ENCODE results near the gene CYP2C8. TPM values are rescaled to one million over a fixed set of nuclear protein-coding genes. Genes with fewer than 3 reads are reported as not detected.
A peak's percentile ranks its signal among the peaks of the same experiment; 100 is the strongest.
"Not testable (repeated sequence)": the region's sequence is repeated elsewhere in the genome, so short reads cannot be mapped to it uniquely, and the experiment has no call there.

Gene CYP2C8
- not detected in 2 replicates for total RNA-seq (2014; rRNA removed)
- polyA plus RNA-seq (2012), result not detected

DNA sequence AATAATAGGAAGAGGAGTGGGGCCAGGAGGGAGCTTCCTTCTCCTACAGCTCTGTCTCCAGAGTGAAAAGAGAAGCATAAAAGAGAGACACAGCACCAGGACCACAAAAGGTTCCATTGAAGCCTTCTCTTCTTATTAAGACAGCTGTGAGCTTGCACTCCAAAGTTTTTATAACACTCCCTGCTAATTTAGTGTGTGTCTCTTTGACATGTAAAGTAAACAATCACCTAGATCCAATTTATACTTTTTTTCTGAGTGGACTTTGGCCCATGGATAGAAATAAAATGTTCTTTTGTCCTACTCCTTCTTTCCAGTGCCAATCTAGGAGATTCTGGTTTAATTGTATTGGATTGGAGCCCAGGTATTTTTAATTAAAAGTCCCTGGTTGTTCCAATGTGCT lies at the start of gene CYP2C8:
TSS of gene CYP2C8 (minus strand) at position 212 of the 400 bp plus-strand sequence. CDS start at position 117, 95 bp downstream.
- no peak for DNase-seq (ENCODE audit: low read depth)

DNA sequence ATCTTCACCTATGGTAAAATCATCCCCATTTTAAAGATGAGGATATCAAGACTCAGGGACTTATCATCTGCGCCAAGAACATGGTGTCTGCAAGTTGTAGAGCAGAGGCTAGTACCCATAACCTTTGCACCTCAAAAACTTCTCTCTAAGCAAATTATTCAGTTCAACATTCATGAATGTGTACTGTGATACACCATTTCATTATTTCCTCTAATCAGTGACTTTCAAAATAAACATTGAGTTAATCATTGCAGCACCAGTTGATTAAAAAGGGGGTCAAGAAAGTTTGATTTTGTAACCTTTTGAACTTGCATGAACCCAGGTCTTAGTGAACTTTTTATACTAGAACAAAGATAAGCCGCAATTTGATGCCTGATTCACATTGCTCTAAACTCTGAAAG lies 47.6 kb upstream of the CYP2C8 start:
- no peak for DNase-seq (ENCODE audit: low read depth)

DNA sequence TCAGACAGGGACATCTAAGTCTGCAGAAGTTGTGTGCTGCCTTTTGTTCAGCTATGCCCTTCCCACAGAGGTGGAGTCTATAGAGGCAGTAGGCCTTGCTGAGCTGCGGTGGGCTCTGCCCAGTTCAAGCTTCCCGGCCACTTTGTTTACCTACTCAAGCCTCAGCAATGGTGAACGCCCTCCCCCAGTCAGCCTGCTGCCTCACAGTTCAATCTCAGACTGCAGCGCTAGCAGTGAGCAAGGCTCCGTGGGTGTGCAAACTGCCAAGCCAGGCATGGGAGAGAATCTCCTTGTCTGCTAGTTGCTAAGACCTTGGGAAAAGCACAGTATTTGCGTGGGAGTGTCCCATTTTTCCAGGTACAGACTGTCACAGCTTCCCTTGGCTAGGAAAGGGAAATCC lies 41.5 kb upstream of the CYP2C8 start:
- not testable (repeated sequence) for DNase-seq (ENCODE audit: low read depth)

DNA sequence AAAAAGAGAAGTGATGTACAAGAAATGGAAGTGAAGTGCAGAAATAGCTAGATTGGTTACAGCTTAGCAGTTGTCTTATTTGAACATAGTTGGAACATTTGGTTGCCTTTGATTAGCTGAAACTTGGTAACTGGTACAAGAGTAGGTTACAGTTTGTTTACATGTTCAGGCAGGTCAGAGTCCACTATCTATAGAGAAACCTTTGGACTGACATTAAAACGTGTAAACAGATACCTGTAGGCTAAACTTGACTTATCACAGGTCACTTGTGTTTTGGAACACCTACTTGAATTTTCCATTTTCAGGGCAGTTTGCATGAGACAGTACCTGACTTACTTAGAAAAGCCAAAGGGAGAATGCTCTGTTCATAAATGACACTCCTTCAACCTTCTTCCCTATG lies 28.5 kb upstream of the CYP2C8 start:
- DNase-seq (ENCODE audit: low read depth), result no peak

DNA sequence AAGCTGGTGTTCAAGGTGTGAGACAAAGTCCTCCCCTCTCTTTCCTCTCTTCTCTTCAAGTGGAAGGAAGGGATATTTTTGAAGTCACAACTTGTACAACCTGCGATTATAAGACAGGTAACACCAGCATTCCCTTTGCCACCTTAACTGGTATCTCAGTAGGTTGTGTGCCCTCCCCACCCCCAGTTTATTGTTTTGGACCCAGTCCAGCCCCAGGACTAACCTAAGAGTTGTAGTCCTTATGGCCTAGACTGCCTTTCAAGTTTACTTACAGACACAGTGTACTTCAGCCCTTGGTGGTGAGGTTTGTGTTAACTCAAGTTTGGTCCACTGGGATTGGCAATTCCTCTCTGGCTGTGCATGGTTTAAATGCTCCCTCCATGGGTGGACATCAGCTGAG lies 26.8 kb upstream of the CYP2C8 start:
- no peak for DNase-seq (ENCODE audit: low read depth)

DNA sequence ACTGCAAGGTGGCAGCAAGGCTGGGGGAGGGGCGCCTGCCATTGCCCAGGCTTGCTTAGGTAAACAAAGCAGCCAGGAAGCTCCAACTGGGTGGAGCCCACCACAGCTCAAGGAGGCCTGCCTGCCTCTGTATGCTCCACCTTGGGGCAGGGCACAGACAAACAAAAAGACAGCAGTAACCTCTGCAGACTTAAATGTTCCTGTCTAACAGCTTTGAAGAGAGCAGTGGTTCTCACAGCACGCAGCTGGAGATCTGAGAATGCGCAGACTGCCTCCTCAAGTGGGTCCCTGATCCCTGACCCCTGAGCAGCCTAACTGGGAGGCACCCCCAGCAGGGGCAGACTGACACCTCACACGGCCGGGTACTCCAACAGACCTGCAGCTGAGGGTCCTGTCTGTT lies 10.3 kb upstream of the CYP2C8 start:
- not testable (repeated sequence) for DNase-seq (ENCODE audit: low read depth)

DNA sequence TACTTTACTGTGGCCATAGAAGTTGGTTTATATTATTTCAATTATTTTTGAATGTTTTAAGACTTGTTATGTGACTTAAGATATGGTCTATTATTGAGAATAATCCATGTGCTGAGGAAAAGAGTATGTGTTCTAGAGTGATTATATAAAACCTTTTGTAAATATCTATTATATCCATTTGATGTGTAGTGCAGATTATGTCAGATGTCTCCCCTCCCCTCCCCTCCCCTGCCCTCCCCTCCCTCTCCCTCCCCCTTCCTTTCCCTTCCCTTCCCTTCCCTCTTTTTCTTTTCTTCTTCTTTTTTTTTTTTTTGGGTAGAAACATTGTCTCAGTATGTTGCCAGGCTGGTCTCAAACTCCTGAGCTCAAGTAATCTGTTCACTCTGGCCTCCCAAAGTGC lies 8.3 kb upstream of the CYP2C8 start:
- DNase-seq (ENCODE audit: low read depth), result no peak

DNA sequence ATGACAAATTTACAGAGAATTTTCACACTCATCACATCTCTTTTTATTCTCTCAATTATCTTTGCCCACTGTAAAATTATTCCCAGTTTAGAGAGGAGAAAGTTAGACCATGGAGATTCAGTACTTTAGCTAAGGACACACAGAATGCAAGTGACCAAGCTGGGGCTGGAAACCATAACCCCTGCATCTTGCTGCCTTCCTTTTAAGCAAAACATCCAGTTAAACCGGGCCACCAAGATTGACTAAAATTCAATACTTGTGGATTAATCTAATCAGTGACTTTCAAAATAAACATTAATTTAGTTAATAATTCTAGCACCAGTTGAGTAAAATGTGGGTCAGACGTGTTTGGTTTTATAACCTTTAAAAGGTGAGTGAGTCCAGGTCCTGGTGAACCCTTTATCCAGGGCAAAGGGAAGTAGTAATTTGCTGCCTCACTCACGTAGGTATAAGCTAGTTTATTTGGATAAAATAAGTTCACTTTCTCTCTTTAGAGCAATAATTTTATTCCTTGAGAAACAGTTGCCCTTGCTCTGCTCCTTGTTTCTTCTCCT lies 1.9 kb upstream of the CYP2C8 start:
- DNase-seq (ENCODE audit: low read depth), result no peak

DNA sequence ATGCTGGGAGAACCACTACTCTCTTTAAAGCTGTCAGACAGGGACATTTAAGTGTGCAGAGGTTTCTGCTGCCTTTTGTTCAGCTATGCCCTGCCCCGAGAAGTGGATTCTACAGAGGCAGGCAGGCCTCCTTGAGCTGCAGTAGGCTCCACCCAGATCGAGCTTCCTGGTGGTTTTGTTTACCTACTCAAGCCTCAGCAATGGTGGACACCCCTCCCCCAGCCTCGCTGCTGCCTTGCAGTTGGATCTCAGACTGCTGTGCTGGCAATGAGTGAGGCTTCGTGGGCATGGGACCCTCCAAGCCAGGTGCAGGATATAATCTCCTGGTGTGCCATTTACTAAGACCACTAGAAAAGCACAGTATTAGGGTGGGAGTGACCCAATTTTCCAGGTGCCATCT lies 5.2 kb downstream of the CYP2C8 start:
- DNase-seq (ENCODE audit: low read depth), result not testable (repeated sequence)

DNA sequence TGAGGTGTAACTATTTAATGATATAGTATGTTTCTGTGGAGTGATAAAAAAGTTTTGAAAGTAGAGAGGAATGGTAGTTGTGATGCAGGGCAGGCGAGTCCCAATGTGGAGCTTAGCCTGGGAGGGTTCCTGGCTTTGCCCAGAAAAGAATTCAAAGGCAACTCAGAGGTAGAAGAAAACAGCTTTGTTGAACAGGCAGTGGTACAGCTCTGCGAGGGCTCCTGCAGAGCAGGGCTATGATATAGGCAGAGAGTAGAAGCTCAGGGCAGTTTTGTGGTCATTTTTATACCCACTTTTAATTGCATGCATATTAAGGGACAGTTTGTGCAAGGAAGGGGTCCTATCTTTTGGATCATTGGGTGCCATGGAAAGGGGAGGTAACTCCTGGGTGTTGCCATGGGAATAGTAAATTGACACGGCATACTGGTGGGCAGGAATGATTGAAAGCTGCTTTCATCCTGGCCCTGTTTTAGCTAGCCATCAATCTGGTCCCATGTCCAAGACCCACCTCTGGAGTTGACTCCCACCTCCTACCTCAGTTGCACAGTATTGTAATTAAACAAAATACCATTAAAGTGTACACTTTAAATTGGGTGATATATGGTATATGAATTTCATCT lies 12.4 kb downstream of the CYP2C8 start:
- no peak for DNase-seq (ENCODE audit: low read depth)

DNA sequence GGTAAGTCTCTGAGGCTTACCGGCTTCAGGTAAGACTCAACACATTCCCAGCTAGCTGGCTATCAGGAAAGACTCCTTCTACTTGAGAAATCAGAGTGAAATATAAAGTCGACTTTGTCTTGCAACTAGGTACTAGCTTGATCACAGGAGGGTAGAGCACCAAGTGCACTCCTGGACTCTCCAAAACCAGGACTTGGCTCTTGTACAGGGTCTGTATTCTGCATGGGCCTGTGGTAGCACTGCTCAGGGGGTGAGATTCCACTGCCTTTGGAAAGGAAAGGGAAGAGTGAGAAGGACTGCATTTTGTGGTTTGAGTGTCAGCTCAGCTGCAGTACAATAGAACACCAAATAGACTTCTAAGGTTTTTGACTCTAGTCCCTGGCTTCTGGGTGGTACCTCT lies 19.4 kb downstream of the CYP2C8 start:
- no peak for DNase-seq (ENCODE audit: low read depth)

DNA sequence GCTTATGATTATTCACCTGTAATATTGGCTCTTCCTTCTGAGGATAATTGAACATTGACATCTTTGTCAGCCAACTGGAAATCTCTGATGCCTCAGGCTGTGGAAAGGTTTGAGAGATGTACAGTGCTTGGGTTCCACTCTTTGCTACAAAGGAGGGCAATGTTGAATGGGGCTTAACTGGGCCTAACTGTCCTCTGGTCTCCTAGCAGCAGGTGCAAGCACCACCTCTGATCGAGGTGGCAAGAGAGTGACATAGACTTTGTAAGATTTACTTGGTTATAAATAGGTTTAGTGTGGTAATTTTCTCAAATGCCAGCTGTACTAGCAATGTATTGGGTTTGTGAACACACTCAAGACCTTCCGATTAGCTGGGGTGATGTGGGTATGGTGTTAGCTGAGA lies 21.1 kb downstream of the CYP2C8 start:
- DNase-seq (ENCODE audit: low read depth), result no peak

DNA sequence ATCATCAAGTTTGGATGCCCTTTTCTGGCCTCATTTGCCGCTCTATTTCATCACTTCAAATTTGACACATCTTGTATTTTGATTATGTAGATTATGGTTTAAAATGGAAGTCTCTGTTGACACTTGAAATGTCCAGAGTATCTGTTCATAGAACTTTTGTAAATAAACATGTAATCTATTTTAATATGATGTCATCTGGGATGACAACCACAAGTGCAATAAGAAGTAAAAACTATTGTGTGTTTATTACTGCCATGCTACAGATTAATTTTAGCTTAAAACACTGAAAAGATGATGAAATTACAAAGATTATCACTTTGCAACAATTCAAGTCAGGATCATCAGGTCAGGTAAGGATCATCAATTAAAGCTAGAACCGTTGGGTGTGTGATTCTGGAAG lies 30.0 kb downstream of the CYP2C8 start:
- no peak for DNase-seq (ENCODE audit: low read depth)

DNA sequence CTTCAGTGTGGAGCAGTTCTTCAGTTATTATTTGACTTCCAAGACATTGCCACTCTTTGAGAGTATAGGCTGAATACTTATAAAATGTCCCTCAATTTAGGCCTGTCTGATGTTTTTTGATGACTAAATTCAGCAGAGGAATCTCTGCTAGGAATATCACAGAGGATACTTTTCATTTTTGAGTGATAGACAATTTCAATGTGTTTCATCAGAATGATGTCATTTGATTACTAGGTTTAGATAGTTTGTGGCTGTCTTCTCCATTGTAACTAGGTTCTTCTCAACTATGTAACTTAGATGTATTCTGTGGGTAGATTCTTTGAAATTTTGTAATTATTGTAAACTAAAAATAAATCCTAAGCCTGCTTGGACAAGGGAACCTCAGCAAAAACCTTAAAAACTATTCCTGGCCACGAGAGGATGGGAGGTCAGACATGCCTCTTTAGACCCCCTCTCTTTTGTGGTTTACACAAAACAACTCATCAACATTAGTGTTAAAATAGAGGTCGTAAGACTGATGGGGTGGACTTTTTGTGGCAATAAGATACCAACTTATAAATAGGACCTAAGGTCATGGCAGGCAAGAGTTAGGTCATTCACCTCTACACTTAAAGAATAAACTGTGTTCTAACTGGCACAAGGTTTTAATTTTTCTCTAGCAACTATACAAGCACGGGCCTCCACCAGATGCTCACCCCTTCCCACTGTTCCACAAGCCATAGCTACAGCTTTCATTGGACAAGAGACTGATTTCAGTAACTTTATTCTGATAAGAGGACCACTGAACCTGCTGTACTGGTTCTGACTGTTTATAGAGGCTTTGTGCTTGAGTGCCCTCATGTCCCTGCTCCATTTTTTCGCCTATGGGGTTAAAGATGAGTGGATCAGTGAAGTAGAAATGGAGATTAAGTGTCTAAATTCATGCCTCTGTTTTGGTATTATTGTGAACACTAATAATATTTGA lies 33.7 kb downstream of the CYP2C8 start:
- no peak for DNase-seq (ENCODE audit: low read depth)

DNA sequence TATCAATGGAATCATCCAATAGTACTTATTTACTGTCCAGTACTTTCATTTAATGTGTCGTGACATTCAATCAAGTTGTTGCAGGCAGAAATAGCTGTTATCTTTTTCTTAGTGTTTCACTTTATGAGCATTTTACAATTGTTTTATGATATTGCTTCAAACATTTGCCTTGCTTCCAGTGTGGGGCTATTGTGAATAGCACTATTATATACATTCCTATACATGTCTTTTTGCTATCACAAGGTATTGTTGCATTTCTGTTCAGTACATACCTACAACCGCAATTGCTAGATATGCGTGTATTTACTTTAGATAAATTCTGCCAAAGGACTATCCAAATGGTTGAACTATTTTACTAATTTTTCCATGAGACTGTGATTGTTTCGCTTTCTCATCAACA lies 34.9 kb downstream of the CYP2C8 start:
- DNase-seq (ENCODE audit: low read depth), result no peak

DNA sequence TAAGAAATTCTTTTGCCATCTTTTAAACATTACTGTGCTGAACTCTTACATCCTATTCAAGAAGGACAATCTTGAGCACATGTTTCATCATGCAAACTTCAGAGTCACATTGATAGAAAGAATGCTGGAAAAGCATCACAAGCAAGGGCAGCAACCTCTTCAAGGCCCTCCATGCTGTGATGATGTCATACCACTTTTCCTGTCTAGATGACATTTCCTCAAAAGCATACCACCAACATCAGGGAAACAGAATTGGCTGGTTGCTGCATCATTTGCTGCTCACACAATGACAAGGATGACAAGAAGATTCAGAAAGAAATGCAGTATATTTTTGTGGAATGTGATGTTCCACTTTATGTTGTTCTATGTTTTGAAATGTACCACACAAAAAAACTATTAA lies 37.6 kb downstream of the CYP2C8 start:
- DNase-seq (ENCODE audit: low read depth), result no peak

DNA sequence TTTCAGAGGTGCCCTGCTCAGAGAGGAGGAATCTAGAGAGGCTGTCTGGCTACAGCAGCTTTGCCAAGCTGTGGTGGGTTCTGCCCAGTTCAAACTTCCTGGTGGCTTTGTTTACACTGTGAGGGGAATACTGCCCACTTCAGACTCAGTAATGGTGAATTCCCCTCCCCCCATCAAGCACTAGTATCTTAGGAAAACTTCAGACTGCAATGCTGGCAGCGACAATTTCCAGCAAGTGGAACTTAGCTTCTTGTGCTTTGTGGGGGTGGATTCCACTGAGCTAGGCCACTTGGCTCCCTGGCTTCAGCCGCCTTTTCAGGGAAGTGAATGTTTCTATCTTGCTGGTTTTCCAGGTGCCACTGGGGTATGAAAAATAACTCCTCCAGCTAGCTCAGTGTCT lies 42.8 kb downstream of the CYP2C8 start:
- DNase-seq (ENCODE audit: low read depth), result no peak

DNA sequence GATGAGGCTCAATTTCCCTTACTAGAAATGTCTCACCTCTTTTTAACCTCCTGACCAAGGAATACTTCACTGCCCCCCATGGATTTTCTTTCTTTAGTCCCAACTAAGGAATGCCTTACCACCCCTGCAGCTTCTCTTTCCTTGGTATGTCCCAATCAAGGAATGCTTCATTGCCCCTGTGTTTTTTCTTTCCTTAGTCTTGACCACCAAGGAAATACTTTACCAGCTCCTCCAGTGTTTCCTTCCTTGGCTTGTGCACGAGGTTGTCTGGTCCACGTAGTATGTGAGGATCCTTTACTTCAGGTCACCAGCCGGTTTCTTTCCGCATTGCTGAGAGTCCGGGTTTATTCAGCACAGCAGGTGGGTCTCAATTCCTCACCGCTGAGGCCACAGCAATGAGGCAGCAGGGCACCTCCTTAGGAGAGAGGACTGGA lies 71.5 kb downstream of the CYP2C8 start:
- DNase-seq (ENCODE audit: low read depth), result no peak

DNA sequence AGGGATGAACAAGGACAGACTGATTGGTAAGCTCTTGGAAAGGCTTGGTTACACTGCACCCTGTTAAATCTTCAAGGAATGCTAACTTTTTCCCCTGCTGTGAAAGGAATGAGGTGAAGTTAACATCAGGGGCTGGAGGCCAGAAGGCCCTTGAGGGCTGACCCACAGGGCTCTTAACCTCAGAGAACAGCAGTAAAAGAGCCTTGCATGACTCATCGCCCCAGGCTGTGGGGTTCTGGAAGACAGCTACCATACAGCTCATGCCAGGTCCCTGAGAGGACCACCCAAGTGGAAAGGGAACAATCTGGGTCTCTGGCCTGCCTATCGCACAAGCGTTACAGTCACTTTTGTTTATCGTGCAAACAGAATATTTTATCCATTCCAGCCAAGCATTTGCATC lies 76.5 kb downstream of the CYP2C8 start:
- DNase-seq (ENCODE audit: low read depth), result no peak

DNA sequence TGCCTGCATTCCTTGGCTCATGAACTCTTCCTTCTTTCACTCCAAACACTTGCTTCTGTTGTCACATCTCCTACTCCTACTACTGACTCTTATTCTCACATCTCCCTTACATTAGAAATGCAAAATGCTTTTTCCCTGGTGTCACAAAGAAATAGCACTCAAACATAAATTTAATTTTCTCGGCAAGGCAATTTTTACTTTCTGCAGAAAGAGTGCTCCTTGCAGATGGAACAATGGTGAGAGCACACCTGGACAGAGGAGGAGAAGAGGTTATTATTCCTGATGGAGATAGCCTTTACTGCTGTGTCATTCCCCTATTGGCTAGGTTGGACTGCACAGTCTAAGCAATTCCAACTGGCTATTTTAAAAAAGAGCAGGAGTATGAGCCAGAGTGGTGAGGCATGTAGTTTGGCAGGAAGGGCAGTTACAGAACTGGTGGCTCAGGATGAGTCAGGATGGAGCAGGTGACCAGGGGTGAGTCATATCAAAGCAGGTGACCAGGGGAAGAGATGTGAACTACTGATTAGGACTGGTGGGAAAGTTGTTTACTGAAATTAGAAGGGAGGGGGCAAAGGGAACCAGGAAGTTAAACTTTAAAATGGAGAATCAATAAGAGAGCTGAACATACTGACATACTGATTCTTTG lies 77.9 kb downstream of the CYP2C8 start:
- DNase-seq (ENCODE audit: low read depth), result peak; percentile 1

DNA sequence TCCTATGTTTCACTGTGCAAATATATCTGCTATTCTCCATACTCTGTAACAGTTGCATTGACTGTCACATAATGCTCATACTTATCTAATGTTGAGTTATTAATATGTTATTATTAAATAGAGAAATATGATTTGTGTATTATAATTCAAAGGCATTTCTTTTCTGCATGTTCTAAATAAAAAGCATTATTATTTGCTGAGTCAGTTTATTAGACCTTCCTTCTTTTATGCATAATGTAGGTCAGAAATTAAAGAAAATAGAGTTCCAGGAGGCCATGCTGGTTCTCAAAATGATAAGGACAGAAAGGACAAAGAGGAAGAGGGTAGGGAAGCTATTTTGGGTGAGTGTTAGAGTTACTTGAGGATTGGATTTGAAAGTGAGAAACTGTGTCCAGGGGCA lies 80.1 kb downstream of the CYP2C8 start:
- no peak for DNase-seq (ENCODE audit: low read depth)

All from LHCN-M2 (cell line).